OCI-LY1 (cell line): ENCODE data around the gene CSTF1.

Experiments used
- EZH2 ChIP-seq: fragments of 200-600 bp; sonication (generic), shearing (Covaris generic); IDR thresholded peaks from 2 replicates; pipeline ENCODE4 v1.8.0; 2017; ENCODE audit warnings: borderline replicate concordance, mixed run types, mild to moderate bottlenecking, antibody characterized with exemption, low read length, moderate library complexity, mixed read lengths
- TF ChIP-seq, protein P1 (sequence below): fragments of 200-600 bp; sonication (generic), shearing (Covaris generic); IDR thresholded peaks from 2 replicates; pipeline ENCODE4 v1.5.1; 2017; ENCODE audit warnings: mild to moderate bottlenecking, antibody characterized with exemption, low read length, moderate library complexity, mixed read lengths

DNA sequence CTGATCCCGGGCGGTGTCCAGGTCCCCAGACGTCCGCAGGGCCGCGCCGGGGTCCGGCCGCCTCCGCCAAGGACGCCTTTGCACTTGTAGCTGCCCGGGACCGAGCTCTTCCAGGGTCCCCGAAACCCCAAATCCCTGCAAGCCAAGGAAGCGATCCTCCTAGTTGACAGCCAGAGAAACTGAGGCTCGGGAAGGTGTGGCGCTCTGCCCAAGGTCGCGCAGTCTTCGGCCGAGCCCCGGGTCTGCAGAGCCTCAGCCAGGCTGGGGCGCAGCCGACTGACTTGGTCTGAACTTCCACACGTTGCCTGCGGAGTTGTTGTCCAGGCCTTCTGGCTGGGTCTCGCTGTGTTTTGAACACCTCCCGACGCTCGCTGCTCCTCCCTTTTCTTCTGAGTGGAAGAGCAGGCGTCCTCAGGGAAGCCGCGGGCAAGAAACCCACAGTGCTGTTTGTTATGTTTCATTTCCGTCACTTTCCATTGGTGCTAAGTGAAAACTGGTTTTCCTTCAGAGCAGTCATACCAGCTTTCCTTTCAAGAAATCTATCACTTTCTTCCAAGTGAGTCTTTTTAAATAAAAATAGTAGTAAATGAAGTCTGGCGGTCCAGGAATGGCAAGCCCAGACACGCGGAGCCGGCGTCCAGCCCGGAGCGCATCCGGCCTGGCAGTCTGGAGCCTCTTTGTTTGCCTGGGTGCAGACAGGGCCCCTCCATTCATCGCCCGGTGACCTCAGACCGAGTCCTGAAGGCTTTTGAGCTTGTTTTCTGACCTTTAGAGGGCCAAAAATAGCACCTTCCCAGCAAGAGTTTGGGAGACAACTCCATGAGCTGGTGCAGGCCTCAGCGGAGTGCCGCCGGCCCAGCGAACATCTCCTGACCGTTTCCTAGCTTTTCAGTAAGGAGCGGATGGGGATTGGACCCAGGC lies 33.0 kb upstream of the CSTF1 start:
- TF ChIP-seq, protein P1, sequence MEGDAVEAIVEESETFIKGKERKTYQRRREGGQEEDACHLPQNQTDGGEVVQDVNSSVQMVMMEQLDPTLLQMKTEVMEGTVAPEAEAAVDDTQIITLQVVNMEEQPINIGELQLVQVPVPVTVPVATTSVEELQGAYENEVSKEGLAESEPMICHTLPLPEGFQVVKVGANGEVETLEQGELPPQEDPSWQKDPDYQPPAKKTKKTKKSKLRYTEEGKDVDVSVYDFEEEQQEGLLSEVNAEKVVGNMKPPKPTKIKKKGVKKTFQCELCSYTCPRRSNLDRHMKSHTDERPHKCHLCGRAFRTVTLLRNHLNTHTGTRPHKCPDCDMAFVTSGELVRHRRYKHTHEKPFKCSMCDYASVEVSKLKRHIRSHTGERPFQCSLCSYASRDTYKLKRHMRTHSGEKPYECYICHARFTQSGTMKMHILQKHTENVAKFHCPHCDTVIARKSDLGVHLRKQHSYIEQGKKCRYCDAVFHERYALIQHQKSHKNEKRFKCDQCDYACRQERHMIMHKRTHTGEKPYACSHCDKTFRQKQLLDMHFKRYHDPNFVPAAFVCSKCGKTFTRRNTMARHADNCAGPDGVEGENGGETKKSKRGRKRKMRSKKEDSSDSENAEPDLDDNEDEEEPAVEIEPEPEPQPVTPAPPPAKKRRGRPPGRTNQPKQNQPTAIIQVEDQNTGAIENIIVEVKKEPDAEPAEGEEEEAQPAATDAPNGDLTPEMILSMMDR: no peak
- no peak for TF ChIP-seq EZH2
